Progenitor cell of endocrine pancreas (in vitro differentiated cells): ENCODE data around the gene ARHGAP26. TPM values are rescaled to one million over a fixed set of nuclear protein-coding genes. Genes with fewer than 3 reads are reported as not detected.

Experiments
- DNase-seq: peaks from one replicate; pipeline ENCODE4 v3.0.0; 2021; ENCODE audit warnings: low spot score; ENCODE audit not compliant: unreplicated experiment
- H3K27ac Mint-ChIP-seq: 2 replicates; pipeline ENCODE4 v1.8.0; 2021; ENCODE audit warnings: mild to moderate bottlenecking, moderate library complexity, mixed read lengths
- H3K27me3 Mint-ChIP-seq: 2 replicates; pipeline ENCODE4 v1.8.0; 2021; ENCODE audit warnings: mixed read lengths
- H3K36me3 Mint-ChIP-seq: 2 replicates; pipeline ENCODE4 v1.8.0; 2022; ENCODE audit warnings: mixed read lengths; ENCODE audit not compliant: insufficient read depth
- H3K4me1 Mint-ChIP-seq: 2 replicates; pipeline ENCODE4 v1.8.0; 2021; ENCODE audit warnings: low read depth, mixed read lengths
- H3K4me3 Mint-ChIP-seq: 2 replicates; pipeline ENCODE4 v1.8.0; 2021; ENCODE audit warnings: low read depth, mild to moderate bottlenecking, moderate library complexity, mixed read lengths
- H3K9me3 Mint-ChIP-seq: 2 replicates; pipeline ENCODE4 v1.8.0; 2021; ENCODE audit warnings: low read depth, mixed read lengths
- CTCF ChIP-seq: fragments of 200-600 bp; sonication (generic); IDR thresholded peaks from one replicate; pipeline ENCODE4 v1.5.0; 2021; ENCODE audit warnings: antibody characterized with exemption, mild to moderate bottlenecking; ENCODE audit not compliant: unreplicated experiment
- total RNA-seq: library from RNA; stranded (reverse); gene quantifications from 2 replicates; pipeline ENCODE4 v1.2.1, GENCODE V29; 2021

The ARHGAP26 gene
- total RNA-seq, 1 donor from 2014 or later, result 21.3 TPM

- no peaks in the 10 kb centered on the region for H3K4me1 Mint-ChIP-seq
- no peak overlapping the region for H3K27ac Mint-ChIP-seq
Observed at GRCh38 chr5:143041461-143041860, 271.3 kb downstream of the ARHGAP26 start.

GRCh38 chr5:143041972-143042770, 272.0 kb downstream of the ARHGAP26 start:
- H3K4me3 Mint-ChIP-seq, result no peak overlapping the region
- DNase-seq, result no peak
- TF ChIP-seq CTCF, result no peak
- no peak overlapping the region for H3K27ac Mint-ChIP-seq
- H3K27me3 Mint-ChIP-seq, result no peaks in the 10 kb centered on the region
- H3K4me1 Mint-ChIP-seq, result no peaks in the 10 kb centered on the region
- H3K9me3 Mint-ChIP-seq, result no peaks in the 10 kb centered on the region
- peaks cover 5% of the 10 kb centered on the region for H3K36me3 Mint-ChIP-seq

More at GRCh38 chr5:143041461-143041860, 271.3 kb downstream of the ARHGAP26 start:
- TF ChIP-seq CTCF, result no peak
- no peaks in the 10 kb centered on the region for H3K9me3 Mint-ChIP-seq
- peaks cover 5% of the 10 kb centered on the region for H3K36me3 Mint-ChIP-seq
- no peak overlapping the region for H3K4me3 Mint-ChIP-seq
- H3K27me3 Mint-ChIP-seq, result no peaks in the 10 kb centered on the region
- no peak for DNase-seq

GRCh38 chr5:143044265-143044664, 274.1 kb downstream of the ARHGAP26 start:
- Mint-ChIP-seq H3K27me3 (no peaks in the 10 kb centered on the region), H3K9me3 (no peaks in the 10 kb centered on the region), H3K4me1 (no peaks in the 10 kb centered on the region), H3K27ac (no peak overlapping the region), H3K4me3 (no peak overlapping the region), H3K36me3 (peaks cover 5% of the 10 kb centered on the region)
- DNase-seq, result no peak
- no peak for TF ChIP-seq CTCF

- Mint-ChIP-seq H3K27ac (no peak overlapping the region), H3K27me3 (no peaks in the 10 kb centered on the region), H3K36me3 (peaks cover 5% of the 10 kb centered on the region), H3K4me3 (no peak overlapping the region), H3K9me3 (no peaks in the 10 kb centered on the region), H3K4me1 (no peaks in the 10 kb centered on the region)
- no peak for TF ChIP-seq CTCF
- DNase-seq, result no peak
Observed at GRCh38 chr5:143045062-143045461, 274.9 kb downstream of the ARHGAP26 start.

DNA sequence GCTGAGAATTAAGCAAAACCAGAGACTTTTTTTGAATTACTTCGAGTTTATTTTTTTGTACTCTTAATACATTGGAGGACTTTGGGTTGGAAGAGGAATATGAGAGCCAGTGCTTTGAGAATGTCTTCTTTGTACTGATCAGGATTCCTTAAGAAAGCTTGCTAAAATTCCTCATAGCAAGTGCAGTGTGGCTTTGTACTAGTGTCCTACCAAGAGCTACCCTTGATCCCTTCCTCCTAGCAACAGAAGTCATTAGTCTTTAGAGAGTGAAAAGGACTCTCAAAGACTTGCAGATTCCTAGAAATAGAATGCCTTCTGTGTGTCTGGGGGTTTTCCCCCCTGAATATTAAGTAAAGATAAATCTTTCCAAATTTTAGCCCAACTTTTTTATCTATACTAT, 276.1 kb downstream of the ARHGAP26 start:
- Mint-ChIP-seq H3K36me3 (peaks cover 5% of the 10 kb centered on the region), H3K4me3 (no peak overlapping the region), H3K27me3 (no peaks in the 10 kb centered on the region), H3K27ac (no peak overlapping the region), H3K4me1 (peaks cover 3% of the 10 kb centered on the region), H3K9me3 (no peaks in the 10 kb centered on the region)
- DNase-seq, result no peak
- TF ChIP-seq CTCF, result no peak
